Fibroblast of skin of right biceps (primary cell): ENCODE measurements around the gene AIFM3.

Source experiments
- DNase-seq: peaks from one replicate; pipeline ENCODE4 v3.0.0-alpha.2; 2013

The AIFM3 gene

GRCh38 chr22:20976291-20976877 is 9.3 kb downstream of the AIFM3 start:
- DNase-seq: no peak

GRCh38 chr22:20977019-20977418 is 10.0 kb downstream of the AIFM3 start:
- no peak for DNase-seq

GRCh38 chr22:20977516-20978170 is 10.6 kb downstream of the AIFM3 start:
- DNase-seq: no peak

GRCh38 chr22:20978419-20978818 is 11.4 kb downstream of the AIFM3 start:
- DNase-seq: no peak

GRCh38 chr22:20979243-20979809 is 12.3 kb downstream of the AIFM3 start:
- DNase-seq: peak; percentile 83

GRCh38 chr22:20979940-20980453 is 12.9 kb downstream of the AIFM3 start:
- DNase-seq: no peak

- no peak for DNase-seq
These were observed 13.5 kb downstream of the AIFM3 start for GRCh38 chr22:20980523-20980922.

- no peak for DNase-seq
These were observed 14.1 kb downstream of the AIFM3 start for GRCh38 chr22:20980938-20981722.

- peak; percentile 82 for DNase-seq
These were observed 14.9 kb downstream of the AIFM3 start, which contains the start of gene LZTR1 for GRCh38 chr22:20981787-20982562. Gene LZTR1 (plus strand): TSS chr22:20982297. CDS start chr22:20982372, 75 bp downstream.

GRCh38 chr22:20982563-20982882 is 15.5 kb downstream of the AIFM3 start:
- no peak for DNase-seq

GRCh38 chr22:20983081-20983771 is 16.2 kb downstream of the AIFM3 start:
- no peak for DNase-seq

GRCh38 chr22:20985720-20986119 is 18.7 kb downstream of the AIFM3 start:
- no peak for DNase-seq

- DNase-seq: no peak
These were observed 19.3 kb downstream of the AIFM3 start for GRCh38 chr22:20986365-20986764.

GRCh38 chr22:20987375-20987774 is 20.3 kb downstream of the AIFM3 start:
- no peak for DNase-seq

- DNase-seq: no peak
These were observed 21.7 kb downstream of the AIFM3 start for GRCh38 chr22:20988573-20989322.

- peak; percentile 30 for DNase-seq
These were observed 22.5 kb downstream of the AIFM3 start for GRCh38 chr22:20989323-20990138.

GRCh38 chr22:20990184-20991180 is 23.4 kb downstream of the AIFM3 start:
- no peak for DNase-seq

GRCh38 chr22:20991252-20992055 is 24.4 kb downstream of the AIFM3 start:
- no peak for DNase-seq
